GM12891 (cell line): ENCODE results near the gene RPS24.

Experiments used
- DNase-seq: peaks from one replicate; pipeline ENCODE4 v3.0.0; 2011; ENCODE audit warnings: low spot score; ENCODE audit not compliant: insufficient read length
- FAIRE-seq: peaks from 2 replicates; lab custom pipeline; 2011; peaks lifted over from hg19 to GRCh38; lab: Jason Lieb, UNC
- PAX5 ChIP-seq: IDR thresholded peaks from 2 replicates; pipeline ENCODE4 v1.6.1; 2011; ENCODE audit warnings: low read length, moderate library complexity, mild to moderate bottlenecking; ENCODE audit not compliant: insufficient read depth, severe bottlenecking
- POLR2A ChIP-seq: IDR thresholded peaks from 2 replicates; pipeline ENCODE4 v1.6.1; 2011; ENCODE audit warnings: low read depth, low read length, control low read depth
- POLR2AphosphoS5 ChIP-seq: IDR thresholded peaks from 2 replicates; pipeline ENCODE4 v1.6.1; 2011; ENCODE audit warnings: low read depth, low read length, control low read depth
- POU2F2 ChIP-seq: IDR thresholded peaks from 2 replicates; pipeline ENCODE4 v1.6.1; 2011; ENCODE audit warnings: low read depth, mild to moderate bottlenecking, control low read depth, low read length, moderate library complexity
- SPI1 ChIP-seq: IDR thresholded peaks from 2 replicates; pipeline ENCODE4 v1.6.1; 2011; ENCODE audit warnings: low read depth, low read length, control low read depth
- TAF1 ChIP-seq: IDR thresholded peaks from 2 replicates; pipeline ENCODE4 v1.6.1; 2011; ENCODE audit warnings: low read depth, low read length, control low read depth

Gene RPS24

DNA sequence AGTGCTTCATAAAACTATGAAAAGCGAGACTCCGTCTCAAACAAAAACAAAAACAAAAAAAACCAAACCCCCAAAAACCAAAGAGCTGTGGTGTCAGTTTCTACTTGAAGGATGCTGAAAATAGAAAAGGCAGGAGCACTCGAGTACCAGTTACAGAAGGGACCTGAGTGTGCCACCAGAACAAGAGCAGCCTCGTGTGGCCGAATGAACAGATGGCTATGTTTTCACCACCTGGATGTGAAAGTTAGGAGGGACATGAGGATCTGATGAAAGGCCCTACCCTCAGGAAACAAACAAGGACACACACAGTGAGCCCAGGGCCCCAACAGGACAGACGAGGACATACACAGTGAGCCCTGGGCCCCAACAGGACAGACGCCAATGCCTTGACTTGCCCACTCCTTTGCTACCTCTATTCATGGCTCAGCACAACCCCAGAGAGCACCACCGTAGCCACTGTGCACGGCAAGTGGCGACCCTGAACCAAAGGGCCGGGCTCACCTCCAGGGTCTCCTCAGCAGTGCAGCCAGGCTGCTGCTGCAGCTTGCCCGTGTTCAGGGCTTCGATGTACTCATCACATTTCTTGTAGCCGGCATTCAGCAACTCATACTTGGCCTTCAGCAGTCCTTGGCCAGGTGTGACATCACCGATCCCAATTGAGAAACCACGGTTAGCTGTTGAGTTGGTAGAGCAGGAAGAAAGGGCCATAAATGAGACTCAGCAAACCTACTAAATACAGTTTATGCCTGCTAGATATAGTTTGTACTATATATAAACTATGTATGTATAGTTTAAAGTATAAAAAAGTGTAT lies 29.2 kb upstream of the RPS24 start:
- FAIRE-seq, result no peak
- no peak for DNase-seq
- no peak for TF ChIP-seq POU2F2
- no peak for TF ChIP-seq TAF1
- TF ChIP-seq POLR2AphosphoS5, result no peak
- TF ChIP-seq PAX5, result no peak
- TF ChIP-seq SPI1, result no peak
- no peak for TF ChIP-seq POLR2A

DNA sequence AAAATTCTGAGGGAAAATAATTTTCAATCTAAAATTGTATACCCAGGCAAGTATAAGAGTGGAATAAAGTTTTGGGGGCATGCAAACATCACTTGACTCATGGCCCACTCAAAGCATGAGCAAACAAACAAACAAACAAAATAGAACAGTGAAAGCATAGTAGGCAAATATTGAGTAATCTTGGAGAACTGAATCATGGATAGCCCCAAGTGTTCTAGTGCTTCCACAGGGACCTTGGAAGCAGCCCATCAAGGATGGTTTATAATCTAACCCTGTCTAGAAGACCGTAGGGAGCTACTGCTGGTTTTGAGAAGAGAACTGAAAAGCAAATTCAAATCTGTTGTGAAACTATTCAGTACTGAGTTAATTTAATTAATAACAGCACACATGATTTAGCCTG lies 26.5 kb upstream of the RPS24 start:
- DNase-seq, result no peak
- TF ChIP-seq POLR2AphosphoS5 (no peak), SPI1 (no peak), POU2F2 (no peak), PAX5 (no peak), TAF1 (no peak), POLR2A (no peak)
- no peak for FAIRE-seq

GRCh38 chr10:78009662-78010061 lies 24.0 kb upstream of the RPS24 start:
- DNase-seq (no peak), FAIRE-seq (no peak)
- TF ChIP-seq POU2F2 (no peak), TAF1 (no peak), POLR2A (no peak), SPI1 (no peak), PAX5 (no peak), POLR2AphosphoS5 (no peak)

DNA sequence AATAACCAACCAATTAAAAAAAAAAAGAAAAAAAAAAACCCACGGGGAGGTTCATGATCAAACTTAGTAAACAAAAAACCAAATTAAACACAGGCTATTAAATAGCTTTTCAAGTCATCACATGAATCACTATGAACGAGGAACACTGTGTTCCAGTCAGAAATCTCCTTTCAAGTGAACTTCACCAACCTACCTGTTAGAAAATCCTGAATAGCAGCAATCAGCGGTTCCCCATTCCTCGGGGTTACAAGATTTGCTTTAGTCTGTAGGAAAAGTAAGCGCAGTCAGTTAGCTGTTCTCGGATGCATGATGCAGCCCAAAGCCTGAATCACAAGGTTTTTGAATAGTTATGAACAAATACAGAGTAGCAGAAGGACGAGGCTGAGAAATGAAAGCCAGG lies 23.4 kb upstream of the RPS24 start:
- FAIRE-seq, result no peak
- TF ChIP-seq TAF1 (no peak), SPI1 (no peak), POLR2AphosphoS5 (no peak), POLR2A (no peak), POU2F2 (no peak), PAX5 (no peak)
- no peak for DNase-seq

DNA sequence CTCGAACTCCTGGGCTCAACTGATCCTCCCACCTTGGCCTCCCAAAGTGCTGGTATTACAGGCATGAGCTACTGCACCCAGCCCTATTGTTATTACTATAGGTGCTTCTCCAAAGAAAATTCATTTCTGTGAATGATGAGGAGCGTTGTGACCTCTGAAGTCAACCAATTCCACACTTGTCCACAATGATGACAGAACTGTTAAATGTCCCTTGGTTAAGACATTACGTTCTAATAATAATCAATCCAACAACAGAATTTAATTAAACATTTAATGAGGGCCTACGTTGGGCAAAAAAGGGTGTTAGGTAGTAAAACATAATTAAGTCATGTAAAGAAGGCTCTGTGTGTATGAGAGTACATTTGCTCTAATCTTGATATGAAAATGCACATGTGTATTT lies 22.6 kb upstream of the RPS24 start:
- DNase-seq (no peak), FAIRE-seq (no peak)
- TF ChIP-seq POLR2AphosphoS5 (no peak), TAF1 (no peak), SPI1 (no peak), POLR2A (no peak), POU2F2 (no peak), PAX5 (no peak)

- FAIRE-seq (no peak), DNase-seq (no peak)
- TF ChIP-seq TAF1 (no peak), SPI1 (no peak), PAX5 (no peak), POU2F2 (no peak), POLR2AphosphoS5 (no peak)
Observed at GRCh38 chr10:78013564-78013963, 20.1 kb upstream of the RPS24 start.

DNA sequence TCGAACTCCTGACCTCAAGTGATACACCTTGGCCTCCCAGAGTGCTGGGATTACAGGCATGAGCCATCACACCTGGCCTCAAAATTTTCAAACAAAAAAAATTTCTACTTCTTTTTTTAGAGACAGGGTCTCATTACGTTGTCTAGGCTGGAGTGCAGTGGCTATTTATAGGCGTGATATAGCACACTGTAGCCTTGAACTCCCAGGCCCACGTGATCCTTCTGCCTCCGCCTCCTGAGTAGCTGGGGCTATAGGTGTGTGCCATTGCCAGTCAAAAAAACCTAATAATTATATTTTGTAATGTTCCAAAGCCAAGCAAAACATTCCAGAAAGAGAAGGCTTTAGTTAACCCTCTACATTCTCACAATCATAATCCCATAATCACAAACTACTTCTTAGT lies 18.1 kb upstream of the RPS24 start:
- FAIRE-seq (no peak), DNase-seq (no peak)
- no peak for TF ChIP-seq POU2F2
- no peak for TF ChIP-seq POLR2A
- no peak for TF ChIP-seq PAX5
- no peak for TF ChIP-seq SPI1
- no peak for TF ChIP-seq POLR2AphosphoS5

- TF ChIP-seq TAF1 (no peak), POLR2A (no peak), PAX5 (no peak), POLR2AphosphoS5 (no peak), SPI1 (no peak), POU2F2 (no peak)
- FAIRE-seq, result no peak
- no peak for DNase-seq
Observed at GRCh38 chr10:78017856-78018255, 15.8 kb upstream of the RPS24 start.

DNA sequence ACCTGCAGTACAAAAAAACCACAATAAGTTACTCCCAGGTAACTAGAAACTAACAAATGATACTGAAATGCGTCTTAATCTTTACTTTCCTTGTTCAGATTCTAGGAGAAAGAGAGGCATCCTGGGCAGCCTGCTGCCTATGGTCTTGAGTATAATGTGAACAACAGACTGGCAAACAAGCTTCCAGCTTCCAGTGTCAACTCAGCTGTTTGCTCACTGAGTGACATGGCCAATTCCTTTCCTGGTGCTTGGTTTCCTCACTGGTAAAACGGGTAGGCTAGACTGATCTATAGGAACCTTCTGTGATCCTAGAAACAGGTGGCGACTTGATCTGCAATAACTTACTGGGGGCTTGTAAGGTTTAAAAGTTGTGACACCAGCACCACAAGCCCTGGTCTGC lies 14.4 kb upstream of the RPS24 start:
- TF ChIP-seq POLR2A, result no peak
- TF ChIP-seq SPI1, result no peak
- no peak for TF ChIP-seq PAX5
- TF ChIP-seq POLR2AphosphoS5, result no peak
- no peak for TF ChIP-seq POU2F2
- no peak for TF ChIP-seq TAF1
- no peak for FAIRE-seq

DNA sequence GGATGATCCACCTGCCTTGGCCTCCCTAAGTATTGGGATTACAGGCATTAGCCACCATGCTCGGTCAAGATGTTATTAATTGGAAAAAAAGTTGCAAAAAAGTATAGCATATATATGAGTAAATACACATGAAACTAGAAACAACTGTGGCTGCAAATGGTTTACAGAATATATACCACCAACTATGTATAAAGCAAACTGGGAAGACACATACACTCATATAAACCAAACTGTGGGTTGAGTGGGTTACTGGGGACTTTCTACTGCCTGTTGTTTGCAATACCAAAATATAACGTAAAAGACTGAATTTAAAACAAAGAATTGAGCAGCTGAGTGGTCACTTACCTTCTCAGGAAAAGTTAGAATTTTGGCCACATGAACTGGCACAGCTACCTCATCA lies 12.5 kb upstream of the RPS24 start:
- FAIRE-seq, result no peak
- no peak for TF ChIP-seq POU2F2
- TF ChIP-seq TAF1, result no peak
- TF ChIP-seq POLR2AphosphoS5, result no peak
- no peak for TF ChIP-seq SPI1
- no peak for TF ChIP-seq POLR2A
- no peak for TF ChIP-seq PAX5
- no peak for DNase-seq

More for the DNA sequence above, 14.4 kb upstream of the RPS24 start:
- no peak for DNase-seq
